Stimulated activated naive CD8-positive, alpha-beta T cell treated with anti-CD3 and anti-CD28 coated beads, Interleukin-15, Interleukin-2, amounts not matched to agents 100 ng/mL and 50 ng/mL, for 24 hours (primary cell): ENCODE measurements around the gene ZMYND15.

Experiments used
- H3K27ac Mint-ChIP-seq: one replicate; pipeline ENCODE4 v1.8.0; 2021; ENCODE audit warnings: mild to moderate bottlenecking, mixed read lengths
- H3K27me3 Mint-ChIP-seq: one replicate; pipeline ENCODE4 v1.8.0; 2021; ENCODE audit warnings: mixed read lengths
- H3K36me3 Mint-ChIP-seq: one replicate; pipeline ENCODE4 v1.8.0; 2021; ENCODE audit warnings: low read depth, mixed read lengths
- H3K4me1 Mint-ChIP-seq: one replicate; pipeline ENCODE4 v1.8.0; 2021; ENCODE audit warnings: low read depth, mixed read lengths
- H3K4me3 Mint-ChIP-seq: one replicate; pipeline ENCODE4 v1.8.0; 2021; ENCODE audit warnings: mild to moderate bottlenecking, mixed read lengths
- H3K9me3 Mint-ChIP-seq: one replicate; pipeline ENCODE4 v1.8.0; 2021; ENCODE audit warnings: mixed read lengths

The ZMYND15 gene

DNA sequence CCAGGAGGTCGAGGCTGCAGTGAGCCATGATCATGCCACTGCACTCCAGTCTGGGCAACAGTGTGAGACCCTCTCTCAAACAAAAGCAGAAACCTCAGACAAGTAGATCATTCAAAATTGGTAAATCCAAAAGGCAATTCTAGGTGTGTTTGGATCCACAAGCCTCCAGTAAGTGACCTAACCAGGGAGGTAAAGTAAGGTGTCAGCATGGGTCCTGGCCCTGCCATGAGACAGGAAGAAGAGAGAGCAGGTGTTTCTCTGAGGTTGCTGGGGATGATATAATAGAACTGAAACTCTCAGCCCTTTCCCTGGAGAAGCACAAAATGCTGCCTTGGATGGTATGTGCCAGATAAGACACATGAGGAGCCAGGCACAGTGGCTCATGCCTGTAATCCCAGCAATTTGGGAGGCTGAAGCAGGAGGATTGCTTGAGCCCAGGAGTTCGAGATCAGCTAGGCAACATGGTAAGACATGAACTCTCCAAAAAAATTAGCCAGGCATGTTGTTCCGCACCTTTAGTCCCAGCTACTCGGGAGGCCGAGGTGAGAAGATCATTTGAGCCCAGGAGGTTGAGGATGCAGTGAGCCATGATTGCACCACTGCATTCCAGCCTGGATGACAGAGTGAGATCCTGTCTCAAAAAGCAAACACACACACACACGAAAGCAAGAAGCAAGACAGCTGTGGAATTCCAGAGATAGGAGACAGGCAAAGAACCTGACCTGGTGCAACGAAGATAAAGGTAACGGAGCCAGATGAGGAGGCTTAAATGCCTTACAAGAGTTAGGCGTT lies 38.5 kb downstream of the ZMYND15 start:
- no peak overlapping the region for H3K27ac Mint-ChIP-seq
- H3K9me3 Mint-ChIP-seq: no peaks in the 10 kb centered on the region
- H3K36me3 Mint-ChIP-seq: no peaks in the 10 kb centered on the region
- no peaks in the 10 kb centered on the region for H3K4me1 Mint-ChIP-seq
- peaks cover 20% of the 10 kb centered on the region for H3K27me3 Mint-ChIP-seq
- no peak overlapping the region for H3K4me3 Mint-ChIP-seq

GRCh38 chr17:4780325-4780955 lies 40.8 kb downstream of the ZMYND15 start:
- H3K36me3 Mint-ChIP-seq: no peaks in the 10 kb centered on the region
- H3K4me3 Mint-ChIP-seq: no peak overlapping the region
- peaks cover 3% of the 10 kb centered on the region for H3K4me1 Mint-ChIP-seq
- H3K9me3 Mint-ChIP-seq: no peaks in the 10 kb centered on the region
- H3K27me3 Mint-ChIP-seq: peaks cover 40% of the 10 kb centered on the region
- no peak overlapping the region for H3K27ac Mint-ChIP-seq

GRCh38 chr17:4782652-4783051 lies 43.0 kb downstream of the ZMYND15 start:
- H3K27me3 Mint-ChIP-seq: peaks cover 61% of the 10 kb centered on the region
- H3K9me3 Mint-ChIP-seq: no peaks in the 10 kb centered on the region
- H3K4me1 Mint-ChIP-seq: peaks cover 16% of the 10 kb centered on the region
- H3K4me3 Mint-ChIP-seq: no peak overlapping the region
- H3K36me3 Mint-ChIP-seq: no peaks in the 10 kb centered on the region
- H3K27ac Mint-ChIP-seq: no peak overlapping the region

DNA sequence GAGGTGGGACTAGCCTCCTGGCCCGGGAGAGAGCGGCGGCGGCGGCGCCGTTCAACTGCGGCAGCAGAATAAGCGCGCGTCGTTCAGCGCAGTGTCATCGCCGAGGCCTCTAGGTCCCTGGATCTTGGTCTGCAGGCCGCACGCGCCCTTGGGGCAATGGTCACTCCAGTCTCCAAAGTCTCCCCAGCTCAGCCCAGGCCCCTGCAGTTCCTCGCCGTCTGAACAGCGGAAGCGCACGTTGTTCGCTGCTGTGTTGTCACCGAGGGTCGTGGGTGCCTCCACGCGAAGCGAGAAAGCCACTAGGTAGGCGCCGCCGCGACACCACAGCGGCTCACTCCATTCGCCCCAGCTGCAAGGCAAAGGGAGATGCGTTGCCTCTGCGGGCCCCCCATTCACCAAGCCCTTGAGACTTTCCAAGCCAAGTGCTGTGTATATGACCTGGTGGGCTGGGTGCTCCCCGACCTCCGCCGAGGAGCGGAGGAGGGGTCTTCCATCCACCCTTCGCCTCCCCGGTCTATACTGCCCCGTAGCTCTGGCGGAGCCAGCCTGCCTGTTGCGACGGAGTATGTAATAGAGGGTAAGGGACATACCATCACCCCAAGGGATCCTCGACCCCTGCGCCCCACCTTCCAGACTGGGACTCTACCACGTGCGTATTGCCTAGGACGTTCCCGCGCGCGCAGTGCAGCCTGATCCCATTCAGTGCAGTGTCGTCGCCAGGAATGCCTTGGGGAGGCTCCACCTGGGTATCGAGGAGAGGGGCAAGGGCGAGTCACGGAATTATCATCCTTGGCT lies 45.9 kb downstream of the ZMYND15 start:
- no peaks in the 10 kb centered on the region for H3K9me3 Mint-ChIP-seq
- H3K36me3 Mint-ChIP-seq: no peaks in the 10 kb centered on the region
- H3K27me3 Mint-ChIP-seq: peaks cover 63% of the 10 kb centered on the region
- peaks cover 23% of the 10 kb centered on the region for H3K4me1 Mint-ChIP-seq
- H3K4me3 Mint-ChIP-seq: peak overlapping the region; percentile 20
- H3K27ac Mint-ChIP-seq: no peak overlapping the region

- H3K27ac Mint-ChIP-seq: no peak within 1 kb of the TSS
- peak within 1 kb of the TSS; percentile 20 for H3K4me3 Mint-ChIP-seq
- H3K4me1 Mint-ChIP-seq: peaks cover 29% of the 10 kb centered on the region
- no peaks in the 10 kb centered on the region for H3K9me3 Mint-ChIP-seq
- peaks cover 59% of the 10 kb centered on the region for H3K27me3 Mint-ChIP-seq
- H3K36me3 Mint-ChIP-seq: no peaks in the 10 kb centered on the region
Measured at GRCh38 chr17:4786106-4786511, 46.5 kb downstream of the ZMYND15 start, which contains the start of gene VMO1. Gene VMO1 (minus strand): TSS chr17:4786364. CDS start chr17:4786352, 12 bp downstream.

DNA sequence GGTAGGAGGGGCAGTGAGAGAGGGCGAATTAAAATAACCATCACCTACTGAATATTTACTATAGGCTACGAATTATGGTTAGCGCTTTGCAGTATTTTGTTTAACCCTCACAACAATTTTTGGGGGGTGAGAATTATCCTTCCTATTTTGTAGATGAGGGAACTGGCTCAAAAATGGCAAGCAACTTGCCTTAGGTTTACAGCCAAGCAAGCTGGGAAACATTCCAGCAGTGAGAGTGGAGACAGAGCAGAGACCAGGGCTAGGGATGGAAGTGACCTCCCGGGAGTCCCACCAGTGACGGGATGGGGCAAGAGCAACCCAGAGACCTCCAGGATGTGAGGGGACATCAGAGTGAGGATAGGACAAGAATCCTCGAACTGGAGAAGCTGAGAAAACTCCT lies 46.9 kb downstream of the ZMYND15 start:
- Mint-ChIP-seq H3K27ac (no peak overlapping the region), H3K27me3 (peaks cover 59% of the 10 kb centered on the region), H3K36me3 (no peaks in the 10 kb centered on the region), H3K4me1 (peaks cover 32% of the 10 kb centered on the region), H3K9me3 (no peaks in the 10 kb centered on the region), H3K4me3 (no peak overlapping the region)

DNA sequence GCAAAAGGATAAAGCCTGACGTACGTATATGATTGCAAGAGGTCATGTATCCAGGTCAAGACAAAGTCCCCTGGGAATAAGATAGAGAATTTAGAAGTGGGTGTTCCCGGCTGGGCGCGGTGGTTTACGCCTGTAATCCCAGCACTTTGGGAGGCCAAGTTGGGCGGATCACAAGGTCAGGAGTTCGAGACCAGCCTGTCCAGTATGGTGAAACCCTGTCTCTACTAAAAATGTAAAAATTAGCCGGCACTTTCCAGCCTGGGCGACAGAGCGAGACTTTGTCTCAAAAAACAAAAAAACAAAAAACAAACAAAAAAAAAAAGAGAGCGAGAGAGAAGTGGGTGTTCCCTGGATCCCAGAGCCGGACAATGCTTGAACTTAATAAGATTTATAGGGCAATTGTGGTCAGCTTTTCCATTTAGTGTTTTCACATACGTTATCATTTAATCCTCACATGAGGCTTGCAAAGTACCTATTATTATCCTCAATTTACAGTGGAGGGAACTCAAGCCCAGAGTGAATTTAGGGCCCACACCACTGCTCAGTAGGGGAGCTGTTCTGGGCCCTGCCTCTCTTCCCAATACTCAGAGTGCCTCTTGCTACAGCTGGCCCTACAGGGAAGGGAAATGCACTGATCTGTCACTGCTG lies 48.6 kb downstream of the ZMYND15 start:
- Mint-ChIP-seq H3K36me3 (no peaks in the 10 kb centered on the region), H3K9me3 (no peaks in the 10 kb centered on the region), H3K27me3 (peaks cover 50% of the 10 kb centered on the region), H3K27ac (no peak overlapping the region), H3K4me3 (peak overlapping the region; percentile 38), H3K4me1 (peaks cover 32% of the 10 kb centered on the region)

- H3K4me3 Mint-ChIP-seq: peak within 1 kb of the TSS; percentile 78
- H3K27me3 Mint-ChIP-seq: peaks cover 46% of the 10 kb centered on the region
- H3K27ac Mint-ChIP-seq: no peak within 1 kb of the TSS
- peaks cover 32% of the 10 kb centered on the region for H3K4me1 Mint-ChIP-seq
- H3K9me3 Mint-ChIP-seq: no peaks in the 10 kb centered on the region
- H3K36me3 Mint-ChIP-seq: no peaks in the 10 kb centered on the region
Measured at GRCh38 chr17:4788807-4789700, 49.4 kb downstream of the ZMYND15 start, which contains the start of gene GLTPD2. Gene GLTPD2 (plus strand): TSS chr17:4788964. CDS start chr17:4789012, 48 bp downstream.

DNA sequence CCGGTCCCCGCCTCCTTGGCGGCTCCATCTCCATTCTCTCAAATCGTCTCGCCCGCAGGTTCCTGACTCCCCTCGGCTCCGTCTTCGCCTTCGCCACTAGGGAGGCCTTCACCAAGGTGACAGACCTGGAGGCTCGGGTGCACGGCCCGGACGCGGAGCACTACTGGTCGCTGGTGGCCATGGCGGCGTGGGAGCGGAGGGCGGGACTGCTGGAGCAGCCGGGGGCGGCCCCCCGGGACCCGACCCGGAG lies 50.0 kb downstream of the ZMYND15 start:
- Mint-ChIP-seq H3K27ac (no peak overlapping the region), H3K4me3 (peak overlapping the region; percentile 78), H3K36me3 (no peaks in the 10 kb centered on the region), H3K4me1 (peaks cover 32% of the 10 kb centered on the region), H3K27me3 (peaks cover 40% of the 10 kb centered on the region), H3K9me3 (no peaks in the 10 kb centered on the region)

- H3K36me3 Mint-ChIP-seq: no peaks in the 10 kb centered on the region
- H3K4me1 Mint-ChIP-seq: peaks cover 32% of the 10 kb centered on the region
- peak overlapping the region; percentile 70 for H3K27ac Mint-ChIP-seq
- H3K27me3 Mint-ChIP-seq: peaks cover 37% of the 10 kb centered on the region
- H3K9me3 Mint-ChIP-seq: no peaks in the 10 kb centered on the region
- H3K4me3 Mint-ChIP-seq: peak overlapping the region; percentile 78
Measured at GRCh38 chr17:4789951-4790704, 50.5 kb downstream of the ZMYND15 start.

GRCh38 chr17:4790705-4791088 lies 51.1 kb downstream of the ZMYND15 start:
- peak overlapping the region; percentile 70 for H3K27ac Mint-ChIP-seq
- H3K4me1 Mint-ChIP-seq: peaks cover 27% of the 10 kb centered on the region
- H3K4me3 Mint-ChIP-seq: peak overlapping the region; percentile 75
- no peaks in the 10 kb centered on the region for H3K9me3 Mint-ChIP-seq
- peaks cover 33% of the 10 kb centered on the region for H3K27me3 Mint-ChIP-seq
- H3K36me3 Mint-ChIP-seq: no peaks in the 10 kb centered on the region

GRCh38 chr17:4795168-4795567 lies 55.5 kb downstream of the ZMYND15 start:
- H3K36me3 Mint-ChIP-seq: peaks cover 14% of the 10 kb centered on the region
- H3K27me3 Mint-ChIP-seq: peaks cover 4% of the 10 kb centered on the region
- H3K27ac Mint-ChIP-seq: peak overlapping the region; percentile 98

More at GRCh38 chr17:4795168-4795567, 55.5 kb downstream of the ZMYND15 start:
- no peaks in the 10 kb centered on the region for H3K9me3 Mint-ChIP-seq
- peaks cover 24% of the 10 kb centered on the region for H3K4me1 Mint-ChIP-seq
- peak overlapping the region; percentile 100 for H3K4me3 Mint-ChIP-seq
